MM.1S (cell line): Measurements from ENCODE around the gene KDM5A.

Experiments used
- DNase-seq: peaks from one replicate; pipeline ENCODE4 v3.0.0-alpha.2; 2015
- H2AFZ ChIP-seq: fragments of 300-600 bp; sonication (generic); 2 replicates; pipeline ENCODE4 v1.6.0; 2016; ENCODE audit warnings: antibody characterized with exemption, low read length
- H3F3A ChIP-seq: fragments of 300-600 bp; sonication (generic); 2 replicates; pipeline ENCODE4 v1.6.1; 2016; ENCODE audit warnings: mild to moderate bottlenecking, antibody characterized with exemption, low read length, moderate library complexity, mixed read lengths; ENCODE audit not compliant: insufficient read depth
- H3K27ac ChIP-seq: fragments of 300-600 bp; sonication (generic); 2 replicates; pipeline ENCODE4 v1.5.1; 2016; ENCODE audit warnings: mild to moderate bottlenecking, low read length
- H3K27me3 ChIP-seq: fragments of 300-600 bp; sonication (generic); replicated peaks from 2 replicates; pipeline ENCODE4 v1.6.0; 2016; ENCODE audit warnings: low read length; ENCODE audit not compliant: insufficient read depth
- H3K36me3 ChIP-seq: fragments of 300-600 bp; sonication (generic); replicated peaks from 2 replicates; pipeline ENCODE4 v1.6.1; 2016; ENCODE audit warnings: mild to moderate bottlenecking, low read length, mixed read lengths; ENCODE audit not compliant: insufficient read depth
- H3K4me1 ChIP-seq: fragments of 300-600 bp; sonication (generic); 2 replicates; pipeline ENCODE4 v1.6.1; 2016; ENCODE audit warnings: low read length, mixed read lengths
- H3K4me2 ChIP-seq: fragments of 300-600 bp; sonication (generic); 2 replicates; pipeline ENCODE4 v1.6.0; 2016; ENCODE audit warnings: low read depth, low read length
- H3K4me3 ChIP-seq: fragments of 300-600 bp; sonication (generic); 2 replicates; pipeline ENCODE4 v1.5.1; 2016; ENCODE audit warnings: low read length, mixed read lengths
- H3K79me2 ChIP-seq: fragments of 300-600 bp; sonication (generic); 2 replicates; pipeline ENCODE4 v1.6.1; 2016; ENCODE audit warnings: mixed run types, low read length, mixed read lengths
- H3K9ac ChIP-seq: fragments of 300-600 bp; sonication (generic); 2 replicates; pipeline ENCODE4 v1.6.1; 2016; ENCODE audit warnings: low read length, mixed read lengths
- H3K9me2 ChIP-seq: fragments of 300-600 bp; sonication (generic); replicated peaks from 2 replicates; pipeline ENCODE4 v1.6.1; 2016; ENCODE audit warnings: mild to moderate bottlenecking, low read length, mixed read lengths; ENCODE audit not compliant: insufficient read depth
- H3K9me3 ChIP-seq: fragments of 300-600 bp; sonication (generic); replicated peaks from 2 replicates; pipeline ENCODE4 v1.6.1; 2016; ENCODE audit warnings: mild to moderate bottlenecking, low read length, mixed read lengths; ENCODE audit not compliant: insufficient read depth
- H4K20me1 ChIP-seq: fragments of 300-600 bp; sonication (generic); 2 replicates; pipeline ENCODE4 v1.6.1; 2016; ENCODE audit warnings: mild to moderate bottlenecking, low read length, moderate library complexity, mixed read lengths; ENCODE audit not compliant: insufficient read depth
- CTCF ChIP-seq: fragments of 300-600 bp; sonication (generic); IDR thresholded peaks from 2 replicates; pipeline ENCODE4 v1.5.1; 2016; ENCODE audit warnings: antibody characterized with exemption, low read length, mixed read lengths
- EZH2 ChIP-seq: fragments of 300-600 bp; sonication (generic); optimal IDR thresholded peaks from 2 replicates; pipeline ENCODE3; 2017; ENCODE audit warnings: low read depth, mild to moderate bottlenecking, antibody characterized with exemption, low read length, mixed read lengths
- EZH2phosphoT487 ChIP-seq: fragments of 300-600 bp; sonication (generic); IDR thresholded peaks from 2 replicates; pipeline ENCODE4 v1.6.1; 2018; ENCODE audit warnings: antibody characterized with exemption, low read length

KDM5A gene

DNA sequence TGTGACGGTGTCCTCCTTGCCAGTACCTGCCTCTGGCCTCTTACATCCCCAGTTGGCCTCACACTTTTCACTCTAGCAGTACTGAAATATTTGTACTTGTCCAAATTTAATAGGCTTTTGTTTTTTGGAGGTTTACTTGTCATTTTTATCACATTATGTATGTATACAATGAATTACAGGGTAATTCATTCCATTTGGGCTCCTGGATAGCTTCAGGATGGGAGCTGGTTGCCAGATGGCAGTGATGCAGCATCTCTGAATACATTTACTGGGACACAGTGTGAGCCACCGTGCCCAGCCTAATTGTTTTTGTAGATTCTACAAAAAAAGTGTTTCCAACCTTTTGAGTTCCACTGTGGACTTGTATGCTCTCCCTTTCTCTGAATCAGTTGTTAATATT lies 25.7 kb upstream of the KDM5A start:
- no peaks in the 10 kb centered on the region for H3K9me2 ChIP-seq
- no peaks in the 10 kb centered on the region for H3K27me3 ChIP-seq
- no peak for DNase-seq
- H3K9ac ChIP-seq, result no peak overlapping the region
- H3K27ac ChIP-seq, result no peak overlapping the region
- H4K20me1 ChIP-seq, result no peaks in the 10 kb centered on the region
- H3K4me2 ChIP-seq, result no peak overlapping the region
- no peak overlapping the region for H2AFZ ChIP-seq
- H3K36me3 ChIP-seq, result no peaks in the 10 kb centered on the region; the same call in 1 of the 2 replicates
- TF ChIP-seq CTCF, result no peak
- no peak for TF ChIP-seq EZH2phosphoT487
- no peaks in the 10 kb centered on the region for H3K79me2 ChIP-seq
- no peaks in the 10 kb centered on the region for H3K9me3 ChIP-seq
- H3K4me3 ChIP-seq, result no peak overlapping the region
- no peaks in the 10 kb centered on the region for H3K4me1 ChIP-seq
- no peaks in the 10 kb centered on the region for H3F3A ChIP-seq

GRCh38 chr12:402029-402389 lies 12.9 kb upstream of the KDM5A start:
- no peaks in the 10 kb centered on the region for H3K27me3 ChIP-seq
- peaks cover 17% of the 10 kb centered on the region for H3K79me2 ChIP-seq
- TF ChIP-seq CTCF (peak; percentile 50), EZH2 (no peak), EZH2phosphoT487 (no peak)
- peaks cover 11% of the 10 kb centered on the region; the same call in 1 of the 2 replicates for H3K4me1 ChIP-seq
- H3K27ac ChIP-seq, result peak overlapping the region; percentile 36; the same call in 1 of the 2 replicates
- peak; percentile 45 for DNase-seq
- H3K9me3 ChIP-seq, result no peaks in the 10 kb centered on the region
- H2AFZ ChIP-seq, result peak overlapping the region; percentile 85
- peak overlapping the region; percentile 64 for H3K4me2 ChIP-seq
- peak overlapping the region; percentile 93 for H3K4me3 ChIP-seq
- H3K36me3 ChIP-seq, result no peaks in the 10 kb centered on the region
- H3K9me2 ChIP-seq, result no peaks in the 10 kb centered on the region
- peaks cover 5% of the 10 kb centered on the region; the same call in 1 of the 2 replicates for H3F3A ChIP-seq
- peak overlapping the region; percentile 63 for H3K9ac ChIP-seq
- H4K20me1 ChIP-seq, result no peaks in the 10 kb centered on the region

DNA sequence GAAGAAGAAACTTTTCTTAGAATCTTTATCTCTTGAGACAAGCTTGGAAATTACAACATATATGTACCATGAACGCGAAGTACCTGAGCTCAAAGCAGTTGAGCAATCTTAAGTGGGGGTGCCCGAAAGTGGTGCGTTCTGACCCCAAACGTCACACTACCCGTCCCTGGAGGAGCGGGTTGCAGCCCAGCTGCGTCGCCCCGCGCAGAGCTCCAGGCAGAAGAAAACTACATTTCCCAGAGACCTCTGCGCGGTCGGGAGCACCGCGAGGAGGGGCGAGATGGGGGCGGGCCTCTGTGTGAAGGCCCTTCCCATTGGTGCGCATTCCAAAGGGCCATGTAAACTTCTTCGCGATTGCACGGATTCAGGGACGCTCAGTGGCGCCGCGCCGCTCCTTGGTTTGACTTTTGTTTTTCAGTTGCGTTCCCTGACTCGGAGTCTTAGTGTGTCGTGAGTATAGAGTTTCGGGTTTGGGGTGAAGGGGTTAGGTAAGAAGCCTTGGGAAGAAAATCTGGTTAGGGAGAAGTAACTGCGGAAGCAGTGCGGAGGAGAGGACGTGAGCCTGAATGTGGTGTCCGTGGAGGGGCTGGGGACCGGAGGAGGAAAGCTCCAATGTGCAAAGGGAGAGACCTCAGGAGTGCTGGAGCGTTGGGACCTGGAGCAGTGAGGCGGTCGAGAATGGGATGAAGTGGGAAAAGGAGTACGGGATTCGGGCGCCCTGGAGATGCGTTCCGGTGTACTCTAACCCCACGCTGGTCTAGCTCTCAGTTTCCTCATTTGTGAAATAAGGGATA lies 12.3 kb upstream of the KDM5A start, which contains the start of gene CCDC77:
Gene CCDC77, plus strand, starts transcription at position 410 of the 794 bp plus-strand sequence. CDS start 7,740 bp downstream, outside the sequence.
- TF ChIP-seq EZH2 (no peak), EZH2phosphoT487 (no peak), CTCF (peak; percentile 30)
- Histone ChIP-seq H3F3A (peaks cover 5% of the 10 kb centered on the region; the same call in 1 of the 2 replicates), H3K4me3 (peak within 1 kb of the TSS; percentile 93), H2AFZ (peak within 1 kb of the TSS; percentile 90), H3K36me3 (no peaks in the 10 kb centered on the region), H3K27ac (peak within 1 kb of the TSS; percentile 36; the same call in 1 of the 2 replicates), H3K79me2 (peaks cover 17% of the 10 kb centered on the region), H3K9me3 (no peaks in the 10 kb centered on the region), H3K27me3 (no peaks in the 10 kb centered on the region), H4K20me1 (no peaks in the 10 kb centered on the region), H3K4me1 (peaks cover 11% of the 10 kb centered on the region; the same call in 1 of the 2 replicates), H3K9ac (peak within 1 kb of the TSS; percentile 63), H3K4me2 (peak within 1 kb of the TSS; percentile 89), H3K9me2 (no peaks in the 10 kb centered on the region)
- peak; percentile 96 for DNase-seq
